ENCODE results near the gene MRPS18C.
"Not testable (repeated sequence)": the region's sequence is repeated elsewhere in the genome, so short reads cannot be mapped to it uniquely, and the experiment has no call there.

MRPS18C gene

GRCh38 chr4:83455281-83456183, at the start of gene MRPS18C, which contains the start of gene HELQ:
MRPS18C (plus strand) TSS chr4:83456058; CDS start chr4:83456078, 20 bp downstream.
HELQ (minus strand) TSS chr4:83455823; CDS start chr4:83455693, 130 bp downstream.
- peak; percentile 88 for DNase-seq

- no peak for DNase-seq
Measured at GRCh38 chr4:83408908-83409307, 47.0 kb upstream of the MRPS18C start.

- no peak for DNase-seq
Measured at GRCh38 chr4:83413676-83414075, 42.2 kb upstream of the MRPS18C start.

- DNase-seq, result no peak
Measured at GRCh38 chr4:83417566-83417965, 38.3 kb upstream of the MRPS18C start.

GRCh38 chr4:83418211-83418610, 37.6 kb upstream of the MRPS18C start:
- DNase-seq, result no peak

- DNase-seq, result no peak
Measured at GRCh38 chr4:83431200-83431599, 24.7 kb upstream of the MRPS18C start.

- no peak for DNase-seq
Measured at GRCh38 chr4:83436680-83437079, 19.2 kb upstream of the MRPS18C start.

- no peak for DNase-seq
Measured at GRCh38 chr4:83438719-83439118, 17.1 kb upstream of the MRPS18C start.

- no peak for DNase-seq
Measured at GRCh38 chr4:83440148-83440814, 15.6 kb upstream of the MRPS18C start.

- no peak for DNase-seq
Measured at GRCh38 chr4:83440899-83441298, 15.0 kb upstream of the MRPS18C start.

GRCh38 chr4:83449009-83449408, 6.8 kb upstream of the MRPS18C start:
- no peak for DNase-seq

- no peak for DNase-seq
Measured at GRCh38 chr4:83454686-83455085, 1.2 kb upstream of the MRPS18C start.

GRCh38 chr4:83456184-83456501, 285 bp downstream of the MRPS18C start:
- no peak for DNase-seq

GRCh38 chr4:83473423-83473822, 17.6 kb downstream of the MRPS18C start:
- DNase-seq, result no peak

GRCh38 chr4:83473966-83474365, 18.1 kb downstream of the MRPS18C start:
- DNase-seq, result no peak

GRCh38 chr4:83484500-83485461, 28.9 kb downstream of the MRPS18C start, which contains the start of gene ABRAXAS1:
ABRAXAS1 (minus strand) TSS chr4:83485100; CDS start chr4:83485072, 28 bp downstream.
- peak; percentile 95 for DNase-seq

GRCh38 chr4:83486457-83487129, 30.7 kb downstream of the MRPS18C start:
- no peak for DNase-seq

GRCh38 chr4:83489711-83490326, 34.0 kb downstream of the MRPS18C start:
- DNase-seq, result no peak

- no peak for DNase-seq
Measured at GRCh38 chr4:83490876-83491450, 35.1 kb downstream of the MRPS18C start.

- DNase-seq, result not testable (repeated sequence)
Measured at GRCh38 chr4:83496085-83496917, 40.4 kb downstream of the MRPS18C start.

Data from stimulated activated CD4-positive, alpha-beta T cell treated with anti-CD3 and anti-CD28 coated beads, Interleukin-4, amount 100 ng/mL, for 1 hour (primary cell).